ENCODE results near the gene BACE1.

- TF ChIP-seq CTCF (IDR thresholded peaks at IDR 0.05; ENCODE audit: low read length) (no peak), EZH2 (IDR thresholded peaks at IDR 0.05; ENCODE audit: borderline replicate concordance, low read length) (no peak)
Observed at GRCh38 chr11:117258576-117258975, 57.5 kb downstream of the BACE1 start.

Measured in OCI-LY1 (cell line).